Muscle of leg (tissue), 11 donors: ENCODE measurements around the gene MCMBP. TPM values are rescaled to one million over a fixed set of nuclear protein-coding genes. Genes with fewer than 3 reads are reported as not detected.
A peak's percentile ranks its signal among the peaks of the same experiment; 100 is the strongest.

Experiments used
- DNase-seq: peaks from one replicate; pipeline ENCODE4 v3.0.0; 2013
- H3K27ac ChIP-seq: one replicate; pipeline ENCODE4 v1.5.1; 2013; ENCODE audit warnings: mild to moderate bottlenecking, low read length, control low read depth
- H3K27me3 ChIP-seq: one replicate; pipeline ENCODE4 v1.6.1; 2013; ENCODE audit warnings: low read length; ENCODE audit not compliant: control insufficient read depth, insufficient read depth
- H3K36me3 ChIP-seq: one replicate; pipeline ENCODE4 v1.6.1; 2013; ENCODE audit warnings: low read length; ENCODE audit not compliant: control insufficient read depth, insufficient read depth
- H3K4me1 ChIP-seq: one replicate; pipeline ENCODE4 v1.6.1; 2013; ENCODE audit warnings: low read length; ENCODE audit not compliant: control insufficient read depth, insufficient read depth
- H3K4me3 ChIP-seq: one replicate; pipeline ENCODE4 v1.5.1; 2013; ENCODE audit warnings: low read length, control low read depth
- H3K9me3 ChIP-seq: replicated peaks from 2 replicates; pipeline ENCODE4 v1.6.1; 2013; ENCODE audit warnings: low read depth, low read length; ENCODE audit not compliant: control insufficient read depth
- WGBS: methylation state at CpG from one replicate; pipeline ENCODE4 v1.1.5; 2013; ENCODE audit warnings: missing lambda C conversion rate; ENCODE audit not compliant: insufficient coverage; 5-methylcytosine and 5-hydroxymethylcytosine counted together
- polyA plus RNA-seq, 8 donors: library from polyadenylated mRNA; unstranded; fragments of 120-200 nt; gene quantifications; one replicate each; pipeline versions ENCODE4 v1.2.1 to v1.2.3, GENCODE V29; 2013; ENCODE audit warnings: inconsistent platforms in 1 of 8, low replicate concordance in 1 of 8; ENCODE audit not compliant: insufficient read length in 8 of 8, insufficient read depth in 1 of 8
- total RNA-seq: library from RNA; stranded (reverse); fragments of 120-200 nt; gene quantifications from one replicate; pipeline ENCODE4 v1.2.4, GENCODE V29; 2013

The MCMBP gene
- total and polyA plus RNA-seq, 9 donors: 28.4 to 46.7 (median 37.5) TPM

DNA sequence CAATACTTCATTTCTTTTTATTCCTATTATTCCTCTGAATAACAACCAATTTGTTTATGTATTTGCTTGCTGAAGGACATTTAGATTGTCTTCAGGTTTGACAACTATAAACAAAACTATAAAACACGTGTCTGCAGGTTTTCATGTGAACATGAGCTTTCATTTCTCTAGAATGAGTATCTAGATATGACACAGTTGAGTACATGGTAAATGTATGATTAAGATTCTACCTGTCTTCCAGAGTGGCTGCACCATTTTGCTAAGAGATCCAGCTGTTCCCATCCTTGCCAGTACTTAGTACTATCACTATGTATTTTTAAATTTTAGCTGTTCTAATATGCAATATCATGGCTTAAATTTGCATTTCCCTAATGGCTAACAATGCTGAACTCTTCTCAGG is 10.1 kb downstream of the MCMBP start:
- WGBS: no CpG with 5 or more reads among the region's 1 CpG
- no peaks in the 10 kb centered on the region for H3K4me1 ChIP-seq

DNA sequence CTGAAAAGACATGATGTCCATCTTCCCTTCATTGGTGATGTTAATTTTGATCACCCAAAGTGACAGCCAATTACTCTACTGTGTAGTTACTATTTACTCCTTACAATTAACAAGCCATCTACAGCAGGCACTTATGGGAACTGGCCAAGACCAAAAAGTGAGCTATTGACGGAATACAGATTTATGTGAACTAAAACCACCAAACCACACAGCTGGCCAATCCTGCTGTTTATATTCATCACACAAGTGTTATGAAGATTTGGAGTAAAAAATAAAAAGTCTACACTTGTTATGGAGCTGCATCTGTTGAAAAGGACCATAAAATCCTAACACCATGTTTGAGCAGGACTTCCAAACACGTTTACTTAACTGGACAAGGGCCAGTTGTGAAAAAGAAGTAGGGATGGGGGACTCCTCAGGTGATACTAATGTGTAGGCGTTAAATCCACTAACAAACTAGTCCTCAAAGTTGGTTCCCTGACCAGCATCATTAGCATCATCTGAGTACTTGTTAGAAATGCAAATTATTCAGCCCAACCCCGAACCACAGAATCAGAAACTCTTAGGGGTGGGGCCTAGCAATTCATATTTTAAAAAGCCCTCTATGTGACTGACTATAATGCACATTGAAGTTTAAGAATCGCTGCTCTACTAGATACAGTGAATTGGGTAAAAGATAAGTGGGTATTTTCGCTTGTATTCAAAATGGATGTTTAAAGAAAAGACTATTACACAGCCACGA is 11.6 kb downstream of the MCMBP start:
- Histone ChIP-seq H3K27ac (no peak overlapping the region), H3K4me1 (no peaks in the 10 kb centered on the region), H3K4me3 (no peak overlapping the region), H3K9me3 (peaks cover 3% of the 10 kb centered on the region), H3K27me3 (no peaks in the 10 kb centered on the region), H3K36me3 (peaks cover 6% of the 10 kb centered on the region)
- WGBS: no CpG with 5 or more reads among the region's 7 CpGs
- no peak for DNase-seq

More for the DNA sequence above, 10.1 kb downstream of the MCMBP start:
- H3K36me3 ChIP-seq: no peaks in the 10 kb centered on the region
- DNase-seq: no peak
- no peak overlapping the region for H3K4me3 ChIP-seq
- H3K9me3 ChIP-seq: peaks cover 3% of the 10 kb centered on the region
- H3K27ac ChIP-seq: no peak overlapping the region
- H3K27me3 ChIP-seq: no peaks in the 10 kb centered on the region

DNA sequence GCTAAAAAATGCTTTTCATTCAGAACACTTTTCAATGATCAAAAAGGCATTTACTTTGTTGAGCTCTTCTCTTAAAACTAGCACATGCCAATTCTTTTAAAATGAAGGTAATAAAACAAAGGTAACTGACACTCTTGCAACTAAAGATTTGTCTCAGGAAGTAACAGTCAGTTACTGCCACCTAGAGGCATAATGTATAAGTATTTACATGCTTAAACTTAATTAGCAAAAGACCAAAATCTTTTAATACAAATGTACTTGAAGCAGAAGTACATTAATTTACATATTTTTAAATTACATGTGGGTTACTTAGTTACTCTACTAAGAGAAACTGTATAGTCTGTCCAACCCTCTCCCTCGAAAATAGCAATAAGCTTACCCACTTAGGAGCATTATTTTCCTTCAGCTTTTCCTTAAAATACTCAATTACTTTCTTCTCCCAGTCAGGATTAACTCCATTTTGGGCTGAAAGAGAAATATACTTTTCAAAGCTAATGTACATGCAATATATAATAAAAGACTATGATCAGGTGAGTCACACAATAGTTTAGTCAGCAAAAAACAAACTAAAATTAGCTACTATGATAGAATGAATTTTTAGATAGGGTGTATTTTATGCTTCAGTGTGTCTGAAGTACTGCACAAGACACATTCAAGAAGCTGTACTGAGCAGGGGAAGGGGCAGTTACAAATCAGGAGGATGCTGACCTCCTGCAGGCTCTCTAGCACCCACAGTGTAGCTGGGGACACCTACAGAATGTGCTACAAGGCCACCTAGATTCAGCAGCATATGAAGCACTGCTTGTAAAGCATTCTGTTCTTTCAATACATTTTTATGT is 13.0 kb downstream of the MCMBP start:
- H3K4me3 ChIP-seq: no peak overlapping the region
- H3K36me3 ChIP-seq: peaks cover 6% of the 10 kb centered on the region
- no peak overlapping the region for H3K27ac ChIP-seq
- peak; percentile 42 for DNase-seq
- H3K27me3 ChIP-seq: no peaks in the 10 kb centered on the region
- no CpG with 5 or more reads among the region's 1 CpG for WGBS
- no peaks in the 10 kb centered on the region for H3K4me1 ChIP-seq
- H3K9me3 ChIP-seq: peaks cover 3% of the 10 kb centered on the region

DNA sequence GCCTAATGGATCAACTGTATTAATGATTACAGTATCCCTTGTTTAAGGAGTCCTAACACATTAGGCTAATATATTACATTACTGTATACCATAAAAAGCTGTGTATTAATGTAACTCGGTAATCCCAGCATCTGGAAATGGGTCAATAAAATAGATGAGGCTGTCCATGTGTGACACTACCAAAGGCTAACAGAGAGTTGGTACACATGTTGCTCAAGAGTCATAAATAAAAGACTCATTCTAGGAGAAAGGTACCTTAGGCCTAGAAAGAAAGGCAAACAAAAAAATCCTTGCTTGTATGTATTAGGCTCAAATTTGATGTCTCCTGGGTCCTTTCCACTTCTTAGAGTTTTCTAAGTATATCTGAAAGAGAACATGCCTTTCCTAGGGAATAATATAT is 14.6 kb downstream of the MCMBP start:
- no peak for DNase-seq
- Histone ChIP-seq H3K9me3 (no peaks in the 10 kb centered on the region), H3K27me3 (no peaks in the 10 kb centered on the region), H3K36me3 (peaks cover 19% of the 10 kb centered on the region), H3K4me1 (peaks cover 8% of the 10 kb centered on the region), H3K27ac (no peak overlapping the region), H3K4me3 (no peak overlapping the region)
- WGBS: no CpG with 5 or more reads among the region's 1 CpG

DNA sequence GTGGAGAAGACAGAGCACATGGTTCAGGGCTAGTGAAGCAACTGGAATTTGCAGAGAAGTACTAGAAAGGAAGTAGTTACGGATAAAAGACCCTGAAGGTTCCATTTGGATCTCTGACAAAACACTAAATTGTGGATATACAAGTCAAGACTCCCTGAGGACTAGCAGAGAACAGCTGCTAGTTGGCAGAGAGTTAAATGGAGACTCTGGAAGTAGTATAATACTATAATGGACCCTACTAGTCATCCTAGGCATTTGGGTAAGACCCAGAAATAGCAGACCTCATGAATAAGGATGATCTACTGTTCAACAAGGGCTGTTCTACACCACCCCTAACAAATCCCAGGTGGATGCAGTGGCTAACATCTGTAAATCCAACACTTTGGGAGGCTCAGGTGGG is 19.1 kb downstream of the MCMBP start:
- WGBS: 38% methylated on average over 1 of the region's 1 CpG
- Histone ChIP-seq H3K9me3 (no peaks in the 10 kb centered on the region), H3K4me1 (peaks cover 8% of the 10 kb centered on the region), H3K27ac (no peak overlapping the region), H3K27me3 (no peaks in the 10 kb centered on the region), H3K4me3 (no peak overlapping the region), H3K36me3 (peaks cover 43% of the 10 kb centered on the region)
- peak; percentile 44 for DNase-seq

DNA sequence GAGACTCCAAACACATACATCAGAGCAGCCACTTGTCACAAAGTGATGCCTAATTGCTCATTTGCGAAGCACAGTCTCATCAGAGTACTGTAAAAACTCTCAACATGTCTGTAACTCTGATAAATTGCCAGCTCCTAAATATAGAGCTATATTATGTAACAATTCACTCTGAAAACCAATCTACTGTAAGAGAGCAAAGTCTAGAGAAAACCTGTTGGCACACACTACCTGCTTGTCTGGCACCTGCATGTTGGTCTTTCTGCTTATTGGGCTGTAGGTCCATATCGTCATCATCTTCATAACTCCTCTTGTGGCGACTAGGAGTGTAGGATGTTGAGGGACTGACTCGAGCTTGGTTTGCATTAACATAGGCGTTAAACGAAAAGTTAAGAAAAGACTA is 19.8 kb downstream of the MCMBP start:
- WGBS: no CpG with 5 or more reads among the region's 6 CpGs
- Histone ChIP-seq H3K4me3 (no peak overlapping the region), H3K36me3 (peaks cover 43% of the 10 kb centered on the region), H3K27ac (no peak overlapping the region), H3K27me3 (no peaks in the 10 kb centered on the region), H3K4me1 (peaks cover 8% of the 10 kb centered on the region), H3K9me3 (no peaks in the 10 kb centered on the region)
- no peak for DNase-seq

DNA sequence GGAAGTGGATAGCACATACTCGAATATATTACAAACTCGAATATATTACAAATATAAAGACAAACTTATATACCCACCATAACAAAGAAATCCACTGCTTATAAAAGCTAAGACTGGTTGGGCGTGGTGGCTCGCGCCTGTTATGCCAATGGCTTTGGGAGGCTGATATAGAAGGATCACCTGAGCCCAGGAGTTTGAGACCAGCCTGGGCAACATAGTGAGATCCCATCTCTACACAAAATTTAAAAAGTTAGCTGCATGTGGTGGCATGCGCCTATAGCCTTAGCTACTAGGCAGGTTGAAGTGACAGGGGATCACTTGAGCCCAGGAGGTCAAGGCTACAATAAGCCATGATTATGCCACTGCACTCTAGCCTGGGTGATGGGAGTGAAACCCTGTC is 20.4 kb downstream of the MCMBP start:
- H3K36me3 ChIP-seq: peaks cover 43% of the 10 kb centered on the region
- no peak overlapping the region for H3K27ac ChIP-seq
- H3K4me3 ChIP-seq: no peak overlapping the region
- H3K9me3 ChIP-seq: no peaks in the 10 kb centered on the region
- 100% methylated on average over 1 of the region's 6 CpGs for WGBS
- no peaks in the 10 kb centered on the region for H3K27me3 ChIP-seq
- no peak for DNase-seq
- peaks cover 8% of the 10 kb centered on the region for H3K4me1 ChIP-seq

DNA sequence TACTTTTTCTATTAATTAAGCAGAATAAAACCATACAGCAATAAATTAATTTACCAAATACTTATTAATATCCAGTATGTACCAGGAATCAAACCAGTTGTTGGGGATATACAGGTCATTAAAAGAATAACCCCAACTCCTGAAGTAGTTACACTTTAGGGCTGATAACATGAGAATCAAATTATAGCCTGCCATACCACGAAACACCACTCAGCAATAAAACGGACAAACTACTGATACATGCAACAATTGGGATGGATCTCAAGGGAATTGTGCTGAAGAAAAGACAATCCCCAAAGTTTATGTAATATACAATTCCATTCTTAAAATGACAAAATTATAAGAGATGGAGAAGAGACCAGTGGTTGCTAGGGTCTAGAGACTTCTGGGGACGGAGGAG is 22.7 kb downstream of the MCMBP start:
- 100% methylated on average over 1 of the region's 3 CpGs for WGBS
- DNase-seq: no peak
- Histone ChIP-seq H3K36me3 (peaks cover 44% of the 10 kb centered on the region), H3K27me3 (no peaks in the 10 kb centered on the region), H3K9me3 (no peaks in the 10 kb centered on the region), H3K4me3 (no peak overlapping the region), H3K27ac (no peak overlapping the region), H3K4me1 (peaks cover 8% of the 10 kb centered on the region)

DNA sequence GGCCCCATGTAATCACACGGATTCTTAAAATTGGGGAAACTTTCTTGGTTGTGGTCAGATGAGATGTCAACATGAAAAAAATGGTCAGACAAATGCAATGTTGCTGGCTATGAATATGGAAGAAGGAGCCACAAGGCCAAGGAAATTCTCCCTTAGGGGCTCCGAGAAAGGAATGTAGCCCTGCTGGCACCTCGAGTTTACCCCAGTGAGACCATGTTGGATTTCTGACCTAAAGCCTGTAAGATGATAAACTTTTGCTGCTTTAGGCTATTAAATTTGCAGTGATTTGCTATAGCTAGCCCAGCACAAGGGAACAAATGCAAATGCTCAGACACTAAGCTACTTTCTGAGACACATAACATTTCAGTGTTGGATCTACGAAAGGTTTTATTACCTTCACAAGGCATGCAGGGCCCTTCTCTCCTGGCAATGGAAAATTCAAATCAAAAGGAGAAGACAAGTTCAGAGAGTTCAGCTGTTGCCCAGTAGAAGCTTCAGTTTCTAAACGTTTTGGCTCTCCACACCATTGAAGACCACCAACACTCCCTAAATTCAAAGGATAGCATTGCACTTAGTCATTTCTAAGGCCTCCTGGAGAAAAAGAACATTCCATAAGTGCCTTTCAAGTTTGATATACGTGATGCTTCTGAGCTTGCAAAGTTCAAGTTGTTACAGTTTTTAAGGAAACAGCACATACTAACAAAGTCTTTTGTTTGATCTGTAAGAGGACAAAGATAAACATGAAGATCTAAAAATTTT is 23.4 kb downstream of the MCMBP start:
- no peak for DNase-seq
- WGBS: 92% methylated on average over 3 of the region's 6 CpGs
- Histone ChIP-seq H3K27me3 (no peaks in the 10 kb centered on the region), H3K4me3 (no peak overlapping the region), H3K27ac (no peak overlapping the region), H3K4me1 (peaks cover 8% of the 10 kb centered on the region), H3K36me3 (peaks cover 48% of the 10 kb centered on the region), H3K9me3 (no peaks in the 10 kb centered on the region)

DNA sequence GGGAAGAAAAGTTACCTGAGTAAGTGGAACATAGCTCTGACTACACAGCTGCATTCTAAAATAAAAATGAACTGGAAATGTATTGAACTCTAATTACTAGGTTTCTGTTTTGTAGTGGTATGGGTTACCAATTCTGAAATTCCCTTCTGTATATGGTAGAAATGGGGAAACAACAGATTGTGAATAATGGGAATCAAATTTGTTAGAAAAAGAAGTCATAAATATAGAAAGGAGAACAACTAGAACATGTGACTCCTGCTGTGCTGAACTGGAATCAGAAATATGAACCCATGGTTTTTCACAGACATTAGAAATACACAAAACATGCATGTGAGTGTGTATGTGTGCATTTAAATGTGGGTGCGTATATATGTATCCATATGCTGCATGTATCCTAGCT is 27.0 kb downstream of the MCMBP start:
- no CpG with 5 or more reads among the region's 1 CpG for WGBS
- peaks cover 46% of the 10 kb centered on the region for H3K36me3 ChIP-seq

More for the DNA sequence above, 27.0 kb downstream of the MCMBP start:
- Histone ChIP-seq H3K27me3 (no peaks in the 10 kb centered on the region), H3K9me3 (no peaks in the 10 kb centered on the region), H3K27ac (no peak overlapping the region), H3K4me3 (no peak overlapping the region), H3K4me1 (no peaks in the 10 kb centered on the region)
- no peak for DNase-seq
